NCI-H187 treated with DMSO at 0.1 percent for 48 hours (cell line): Measurements from ENCODE around the gene LGALS13.
"Not testable (repeated sequence)": the region's sequence is repeated elsewhere in the genome, so short reads cannot be mapped to it uniquely, and the experiment has no call there.

Experiments
- DNase-seq: peaks from one replicate; lab custom pipeline; 2025; lab: John Stamatoyannopoulos, UW

The LGALS13 gene

DNA sequence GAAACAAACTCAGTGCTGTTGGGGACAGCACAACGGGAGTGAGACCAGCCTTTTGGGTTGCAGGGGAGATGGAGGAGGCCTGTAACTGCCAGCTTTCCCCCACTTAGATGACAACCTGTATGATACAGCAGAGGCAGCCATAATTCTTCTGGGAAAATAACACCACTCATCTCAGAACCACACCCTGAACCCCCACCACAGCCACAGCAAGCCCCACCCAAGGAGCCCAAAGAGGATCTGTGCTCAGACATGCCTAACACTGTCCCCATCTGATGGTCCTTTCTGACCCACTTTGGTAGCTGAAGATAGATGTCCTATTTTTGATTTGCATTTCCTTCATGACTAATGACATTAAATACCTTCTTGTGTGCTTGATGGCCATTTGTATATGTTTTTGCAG lies 15.4 kb downstream of the LGALS13 start:
- no peak for DNase-seq

DNA sequence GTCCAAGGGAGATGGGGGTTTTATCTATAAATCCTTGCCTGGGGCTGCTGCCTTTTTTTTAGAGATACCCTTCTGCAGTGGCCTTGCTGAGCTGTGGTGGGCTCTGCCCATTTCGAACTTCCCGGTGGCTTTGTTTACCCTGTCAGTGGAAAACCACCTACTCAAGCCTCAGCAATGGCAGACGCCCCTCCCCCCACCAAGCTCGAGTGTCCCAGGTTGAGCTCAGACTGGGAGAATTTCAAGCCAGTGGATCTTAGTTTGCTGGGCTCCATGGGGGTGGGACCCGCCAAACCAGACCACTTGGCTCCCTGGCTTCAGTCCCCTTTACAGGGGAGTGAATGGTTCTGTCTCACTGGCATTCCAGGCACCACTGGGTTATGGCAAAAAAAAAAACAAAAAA lies 21.6 kb downstream of the LGALS13 start:
- no peak for DNase-seq

DNA sequence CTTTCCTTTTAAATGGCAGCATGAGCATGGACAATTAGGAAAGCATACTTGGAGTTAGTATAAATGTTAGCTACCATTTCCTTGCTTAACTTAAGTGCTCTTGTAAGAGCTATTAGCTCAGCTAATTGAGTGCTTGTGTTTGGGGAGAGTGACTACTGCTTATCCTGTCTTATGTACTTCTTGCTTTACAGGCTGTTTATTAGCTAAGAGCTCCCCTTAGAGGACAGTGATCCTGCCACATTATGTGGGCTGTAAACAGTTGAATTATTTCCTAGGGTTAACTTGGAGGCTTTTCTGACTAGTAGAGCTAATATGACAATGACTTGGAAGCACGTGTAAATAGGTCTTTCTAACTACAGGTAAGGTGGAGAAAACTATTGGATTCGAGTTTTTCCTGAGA lies 25.3 kb downstream of the LGALS13 start:
- DNase-seq, result not testable (repeated sequence)

DNA sequence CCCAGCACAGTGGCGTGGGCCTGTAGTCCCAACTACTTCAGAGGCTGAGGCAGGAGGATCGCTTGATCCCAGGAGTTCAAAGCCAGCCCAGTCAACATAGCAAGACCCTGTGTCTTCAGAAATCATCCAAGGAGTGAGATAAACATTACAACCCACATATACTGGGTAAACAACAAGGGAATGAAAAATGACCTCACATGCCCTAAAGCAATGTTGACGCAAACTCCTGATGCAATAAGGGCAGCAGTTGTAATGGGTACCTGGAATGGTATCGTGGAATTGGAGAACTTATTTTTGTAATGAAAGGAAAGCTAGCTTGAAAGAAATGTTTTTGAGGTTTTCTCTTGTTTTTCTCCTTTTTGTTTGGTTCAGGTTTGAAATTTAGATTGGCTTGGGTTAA lies 28.9 kb downstream of the LGALS13 start:
- DNase-seq, result no peak

DNA sequence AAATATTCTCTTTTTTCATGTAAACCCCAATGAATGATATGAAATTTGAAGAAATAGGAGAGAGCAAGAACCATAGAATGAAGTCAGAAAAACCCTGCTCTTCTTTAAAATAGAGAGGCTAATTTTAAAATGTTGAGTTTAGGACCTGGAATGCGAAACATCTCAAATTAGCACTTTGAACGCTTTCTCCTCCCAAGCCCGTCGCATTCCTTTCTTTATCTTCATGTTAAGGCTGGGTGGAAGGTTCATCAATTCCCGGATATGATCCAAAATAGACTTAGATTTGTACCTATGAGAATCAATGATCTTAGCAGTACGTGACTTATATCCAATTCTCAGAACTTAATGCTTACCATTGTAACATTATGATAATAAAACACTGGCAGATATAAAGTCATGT lies 29.3 kb downstream of the LGALS13 start:
- DNase-seq, result no peak

- no peak for DNase-seq
Observed at GRCh38 chr19:39637891-39638290, 35.6 kb downstream of the LGALS13 start.

DNA sequence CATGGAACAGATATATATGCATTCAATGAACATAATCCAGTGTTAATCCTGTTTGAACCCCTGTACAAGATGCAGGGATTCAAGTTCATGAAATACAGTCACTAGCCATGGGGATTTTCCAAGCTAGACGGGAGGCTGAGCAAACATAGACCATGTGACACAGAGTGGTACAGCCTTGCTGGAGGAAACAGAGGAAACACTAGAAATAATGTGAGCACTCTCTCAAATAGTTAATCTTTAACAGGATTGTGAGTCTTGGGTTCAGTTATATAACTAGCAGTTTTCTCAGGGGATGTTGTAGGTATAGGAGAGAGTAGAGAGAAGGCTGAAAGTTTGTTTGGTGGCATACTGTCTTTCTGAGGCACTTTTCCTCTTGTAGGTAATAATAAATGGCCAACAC lies 39.4 kb downstream of the LGALS13 start:
- no peak for DNase-seq

GRCh38 chr19:39643591-39643990 lies 41.3 kb downstream of the LGALS13 start:
- no peak for DNase-seq

DNA sequence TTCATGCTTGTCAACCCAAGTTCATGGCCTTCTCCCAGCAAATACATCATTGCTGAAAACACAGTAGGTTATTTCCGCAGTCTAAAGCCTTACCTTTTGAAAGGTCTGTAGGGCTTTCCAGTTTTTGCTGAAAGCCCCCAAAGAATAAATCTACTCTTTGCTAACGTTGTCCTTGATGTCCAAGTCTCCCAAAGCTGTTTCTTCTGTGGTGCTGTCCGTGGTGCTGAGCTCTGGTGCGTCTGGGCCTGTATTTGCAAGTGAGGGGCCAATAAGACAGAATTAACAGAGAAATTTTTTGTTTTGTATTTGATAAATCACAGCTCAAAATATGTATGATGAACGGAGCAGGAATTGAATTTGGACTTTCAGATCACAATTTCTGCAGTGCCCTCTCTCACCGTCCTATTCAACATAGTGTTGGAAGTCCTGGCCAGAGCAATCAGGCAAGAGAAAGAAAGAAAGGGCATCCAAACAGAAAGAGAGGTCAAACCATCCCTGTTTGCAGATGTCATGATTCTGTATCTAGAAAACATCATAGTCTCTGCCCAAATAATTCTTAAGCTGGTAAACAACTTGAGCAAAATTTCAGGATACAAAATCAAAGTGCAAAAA lies 43.6 kb downstream of the LGALS13 start:
- DNase-seq, result no peak

DNA sequence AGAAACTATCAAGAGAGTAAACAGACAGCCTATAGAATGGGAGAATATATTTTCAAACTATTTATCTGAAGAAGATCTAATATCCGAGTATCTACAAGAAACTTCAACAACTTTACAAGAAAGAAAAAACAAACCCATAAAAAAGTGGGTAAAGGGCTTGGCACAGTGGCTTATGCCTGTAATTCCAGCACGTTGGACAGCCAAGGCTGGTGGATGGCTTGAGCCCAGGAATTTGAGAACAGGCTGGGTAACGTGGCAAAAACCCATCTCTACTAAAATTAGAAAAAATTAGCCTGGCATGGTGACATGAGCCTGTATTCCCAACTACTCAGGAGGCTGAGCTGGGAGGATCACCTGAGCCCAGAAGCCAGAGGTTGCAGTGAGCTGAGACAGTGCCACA lies 45.6 kb downstream of the LGALS13 start:
- DNase-seq, result no peak

DNA sequence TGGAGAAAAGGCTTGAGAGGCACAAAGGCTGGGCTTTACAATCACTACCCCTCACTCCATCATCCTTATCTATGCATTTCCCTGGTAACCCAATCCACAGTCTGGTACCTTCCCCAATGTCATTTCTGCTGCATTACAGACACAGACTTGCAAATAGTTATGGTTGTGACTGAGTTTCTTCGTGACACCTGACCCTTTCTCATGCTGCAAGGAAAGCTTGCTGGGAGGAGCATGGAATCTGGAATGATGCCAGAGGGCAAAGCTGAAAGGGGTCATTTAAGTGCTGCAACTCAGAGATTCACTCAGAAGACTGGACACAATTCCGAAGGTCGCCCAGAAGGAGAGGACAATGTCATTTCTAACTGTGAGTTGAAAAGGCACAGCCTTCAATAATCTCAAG lies 53.3 kb downstream of the LGALS13 start, which contains the start of gene LGALS16:
Gene LGALS16, plus strand, starts transcription at position 301 of the 400 bp plus-strand sequence. Its CDS starts 49 bp downstream, at position 350.
- no peak for DNase-seq
